Measurements from ENCODE around the gene EXOC3L2.

- TF ChIP-seq POLR2AphosphoS5 (IDR thresholded peaks at IDR 0.05; ENCODE audit: low read depth, low read length) (no peak), CTCF (IDR thresholded peaks at IDR 0.05) (no peak), TCF7L2 (IDR thresholded peaks at IDR 0.05; ENCODE audit: low read depth, low read length) (no peak)
Measured at GRCh38 chr19:45276284-45276687, 31.1 kb upstream of the EXOC3L2 start.

Data from Panc1 (cell line).